ENCODE data around the gene CHERP.
"Not testable (repeated sequence)": the region's sequence is repeated elsewhere in the genome, so short reads cannot be mapped to it uniquely, and the experiment has no call there.

The CHERP gene

GRCh38 chr19:16575861-16576689 is 33.8 kb upstream of the CHERP start:
- DNase-seq: no peak

GRCh38 chr19:16575282-16575681 is 33.0 kb upstream of the CHERP start:
- no peak for DNase-seq

GRCh38 chr19:16573925-16574324 is 31.7 kb upstream of the CHERP start:
- DNase-seq: no peak

- DNase-seq: no peak
Observed at GRCh38 chr19:16573296-16573695, 31.1 kb upstream of the CHERP start.

GRCh38 chr19:16572332-16573211 is 30.3 kb upstream of the CHERP start, which contains the start of gene SLC35E1:
Gene SLC35E1 (minus strand): TSS chr19:16572415. CDS start chr19:16572364, 51 bp downstream.
- DNase-seq: peak; percentile 97 to 98 (median 97)

- DNase-seq: peak in 2 of 3 donors; percentile 16 to 32
Observed at GRCh38 chr19:16571822-16572331, 29.6 kb upstream of the CHERP start.

- DNase-seq: peak; percentile 68 to 77 (median 71)
Observed at GRCh38 chr19:16571283-16571682, 29.0 kb upstream of the CHERP start.

GRCh38 chr19:16569609-16570320 is 27.5 kb upstream of the CHERP start:
- DNase-seq: no peak

GRCh38 chr19:16566702-16567101 is 24.5 kb upstream of the CHERP start:
- no peak for DNase-seq

GRCh38 chr19:16566161-16566560 is 23.9 kb upstream of the CHERP start:
- DNase-seq: no peak

- no peak for DNase-seq
Observed at GRCh38 chr19:16564842-16565241, 22.6 kb upstream of the CHERP start.

GRCh38 chr19:16562608-16563025 is 20.4 kb upstream of the CHERP start:
- no peak for DNase-seq

GRCh38 chr19:16561382-16561781 is 19.1 kb upstream of the CHERP start:
- no peak for DNase-seq

GRCh38 chr19:16559780-16560276 is 17.6 kb upstream of the CHERP start:
- DNase-seq: no peak

GRCh38 chr19:16554776-16555175 is 12.5 kb upstream of the CHERP start:
- DNase-seq: peak in 1 of 3 donors; percentile 10

GRCh38 chr19:16551902-16552301 is 9.7 kb upstream of the CHERP start:
- DNase-seq: not testable (repeated sequence)

- no peak for DNase-seq
Observed at GRCh38 chr19:16548956-16549355, 6.7 kb upstream of the CHERP start.

GRCh38 chr19:16544473-16545231 is 2.4 kb upstream of the CHERP start:
- no peak for DNase-seq

- DNase-seq: not testable (repeated sequence)
Observed at GRCh38 chr19:16543734-16544133, 1.5 kb upstream of the CHERP start.

GRCh38 chr19:16542910-16543472 is 754 bp upstream of the CHERP start:
- peak in 2 of 3 donors; percentile 13 to 25 for DNase-seq

GRCh38 chr19:16541526-16542044 is 652 bp downstream of the CHERP start:
- DNase-seq: peak in 2 of 3 donors; percentile 22 to 35

All from suppressor macrophage treated with lipopolysaccharide for 1 hour (primary cell).